Activated T-cell treated with anti-CD3 and anti-CD28 coated beads, Interleukin-2, amount 50 U/mL, for 4 hours (primary cell): Measurements from ENCODE around the gene PDCD1LG2. TPM values are rescaled to one million over a fixed set of nuclear protein-coding genes. Genes with fewer than 3 reads are reported as not detected.

ENCODE experiments used
- ATAC-seq, 2 donors: fragments of 200-7000 bp; cut with Tn5 transposase; one replicate each; pipeline ENCODE4 v1.10.0; 2021
- DNase-seq: peaks from one replicate; pipeline ENCODE4 v3.0.0-alpha.2; 2020
- H3K27me3 Mint-ChIP-seq: one replicate; pipeline ENCODE4 v1.8.0; 2021; ENCODE audit warnings: low read depth, mixed read lengths
- H3K36me3 Mint-ChIP-seq: one replicate; pipeline ENCODE4 v1.8.0; 2022; ENCODE audit warnings: mixed read lengths; ENCODE audit not compliant: insufficient read depth
- H3K4me1 Mint-ChIP-seq: one replicate; pipeline ENCODE4 v1.8.0; 2021; ENCODE audit warnings: low read depth, mixed read lengths
- H3K4me3 Mint-ChIP-seq: one replicate; pipeline ENCODE4 v1.8.0; 2021; ENCODE audit warnings: mild to moderate bottlenecking, moderate library complexity, mixed read lengths
- H3K9me3 Mint-ChIP-seq: one replicate; pipeline ENCODE4 v1.8.0; 2021; ENCODE audit warnings: mixed read lengths
- total RNA-seq, 3 donors: library from RNA; stranded (reverse); gene quantifications; one replicate each; pipeline ENCODE4 v1.2.1, GENCODE V29; 2021

Gene PDCD1LG2
- total RNA-seq, 3 donors from 2014 or later, result 0.11 to 0.60 TPM; not detected in 1

DNA sequence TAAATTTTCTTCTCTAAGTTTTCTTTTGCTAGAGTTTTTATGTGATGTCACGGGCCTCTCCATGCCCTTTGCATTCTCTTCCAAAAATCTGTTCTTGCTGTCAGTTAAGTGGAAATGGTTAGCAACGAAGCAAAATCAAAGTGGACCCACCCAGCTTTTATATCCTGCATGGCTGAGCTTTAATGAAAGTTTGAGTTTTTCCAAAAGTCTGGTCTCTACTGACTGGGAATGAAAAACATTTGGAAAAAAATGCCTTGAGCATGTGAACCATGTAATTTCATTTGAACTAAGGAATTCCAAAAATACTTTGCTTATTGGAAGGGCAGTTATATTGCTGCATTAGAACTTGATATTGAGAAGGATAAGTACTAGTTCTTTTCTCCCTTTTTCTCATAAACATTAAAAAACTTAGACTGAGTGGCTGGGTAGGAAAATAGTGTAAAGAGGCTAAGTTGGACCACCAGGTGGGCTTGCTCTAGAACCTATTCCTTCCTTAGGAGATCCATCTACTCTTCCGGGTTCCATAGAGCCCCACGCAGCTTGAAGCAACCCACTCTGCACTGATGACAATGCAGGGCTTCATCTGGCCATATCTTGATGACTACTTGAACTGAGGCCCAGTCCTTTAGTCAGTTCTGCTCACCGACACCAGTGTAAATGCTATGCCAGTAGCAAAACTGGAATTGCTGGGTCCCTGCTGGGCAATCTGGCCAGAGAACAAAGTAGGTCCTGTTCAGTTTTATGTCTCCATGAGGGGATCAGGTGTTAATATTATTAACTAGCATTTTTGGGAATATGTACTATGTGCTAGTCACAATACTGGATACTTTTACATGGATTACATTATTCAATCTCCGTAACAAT is 101.2 kb downstream of the PDCD1LG2 start:
- peaks cover 25% of the 10 kb centered on the region for H3K4me1 Mint-ChIP-seq

DNA sequence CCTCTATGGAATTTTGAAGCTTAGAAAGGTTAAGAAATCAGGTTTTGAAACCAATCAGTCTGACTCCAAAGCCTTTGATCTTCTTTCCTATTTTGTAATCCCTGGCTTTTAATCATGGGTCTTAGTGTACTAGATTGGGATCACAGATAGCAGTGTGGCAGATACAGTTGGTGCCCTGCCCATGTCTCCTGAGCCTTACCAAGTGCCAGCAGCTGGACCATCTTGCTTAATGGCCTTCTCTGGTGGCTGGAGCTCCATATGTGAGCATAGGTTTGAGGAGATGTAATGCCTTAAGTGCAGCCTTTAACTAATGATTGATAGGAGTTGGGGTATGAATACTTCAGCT is 101.8 kb downstream of the PDCD1LG2 start:
- Mint-ChIP-seq H3K27me3 (no peaks in the 10 kb centered on the region), H3K4me3 (no peak overlapping the region), H3K36me3 (no peaks in the 10 kb centered on the region), H3K4me1 (peaks cover 26% of the 10 kb centered on the region), H3K9me3 (no peaks in the 10 kb centered on the region)
- ATAC-seq (no peak), DNase-seq (no peak)

More for the DNA sequence above, 101.2 kb downstream of the PDCD1LG2 start:
- ATAC-seq (no peak), DNase-seq (no peak)
- Mint-ChIP-seq H3K27me3 (no peaks in the 10 kb centered on the region), H3K36me3 (no peaks in the 10 kb centered on the region), H3K4me3 (no peak overlapping the region), H3K9me3 (no peaks in the 10 kb centered on the region)

DNA sequence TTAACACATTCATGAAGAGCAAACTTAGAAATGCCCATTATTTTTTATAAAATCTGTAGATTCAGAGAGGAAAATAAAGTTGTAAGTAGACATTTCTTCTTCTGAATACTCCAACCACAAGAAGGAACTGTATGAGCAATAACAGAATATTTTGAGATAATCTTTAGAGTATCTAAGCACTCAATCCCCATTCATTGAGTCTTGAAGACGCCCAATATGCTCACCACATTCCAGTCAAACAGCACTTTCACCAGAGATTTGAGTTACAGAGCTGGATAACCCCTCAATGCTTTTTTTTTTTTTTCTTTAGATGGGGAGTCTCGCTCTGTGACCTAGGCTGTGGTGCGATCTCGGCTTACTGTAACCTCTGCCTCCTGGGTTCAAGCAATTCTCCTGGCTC is 103.9 kb downstream of the PDCD1LG2 start:
- no peaks in the 10 kb centered on the region for H3K36me3 Mint-ChIP-seq
- no peak overlapping the region for H3K4me3 Mint-ChIP-seq
- H3K9me3 Mint-ChIP-seq, result no peaks in the 10 kb centered on the region
- no peaks in the 10 kb centered on the region for H3K27me3 Mint-ChIP-seq
- peaks cover 26% of the 10 kb centered on the region for H3K4me1 Mint-ChIP-seq
- DNase-seq (no peak), ATAC-seq (peak in 1 of 2 donors; percentile 46)

DNA sequence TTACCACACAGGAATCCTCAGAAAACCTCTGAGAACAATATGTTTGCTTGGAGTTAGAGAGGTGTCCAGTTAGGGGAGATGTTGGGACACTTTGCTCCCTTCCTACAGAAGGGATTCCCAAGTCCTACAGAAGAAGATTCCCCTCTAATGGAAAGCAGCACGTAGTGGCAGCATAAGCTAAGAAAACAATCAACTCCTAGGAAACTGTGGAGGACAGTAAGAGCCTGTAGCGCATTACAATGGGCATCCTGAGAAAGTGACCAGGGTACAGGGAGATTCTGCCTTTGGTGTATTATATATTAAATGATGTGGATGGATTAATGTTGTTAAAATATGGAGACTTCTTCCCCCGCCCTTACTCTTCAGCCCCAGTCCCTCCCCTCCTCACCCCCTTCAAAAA is 104.7 kb downstream of the PDCD1LG2 start:
- Mint-ChIP-seq H3K9me3 (no peaks in the 10 kb centered on the region), H3K4me1 (peaks cover 27% of the 10 kb centered on the region), H3K4me3 (no peak overlapping the region), H3K36me3 (no peaks in the 10 kb centered on the region), H3K27me3 (no peaks in the 10 kb centered on the region)
- DNase-seq (no peak), ATAC-seq (no peak)

DNA sequence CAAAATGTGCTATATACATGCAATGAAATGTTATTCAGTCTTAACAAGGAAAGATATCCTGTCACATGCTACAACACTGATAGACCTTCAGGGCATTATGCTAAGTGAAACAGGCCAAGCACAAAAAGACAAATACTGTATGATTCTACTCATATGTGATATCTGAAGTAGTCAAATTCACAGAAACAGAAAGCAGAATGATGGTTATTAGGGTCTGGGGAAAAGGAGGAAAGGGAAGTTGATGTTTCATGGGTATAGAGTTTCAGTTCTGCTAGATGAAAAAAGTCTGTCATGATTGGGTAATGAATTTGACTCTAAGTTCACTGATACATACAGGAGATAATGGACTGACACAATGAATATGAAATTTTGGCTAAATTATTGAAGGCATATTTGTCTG is 107.4 kb downstream of the PDCD1LG2 start:
- no peaks in the 10 kb centered on the region for H3K36me3 Mint-ChIP-seq

DNA sequence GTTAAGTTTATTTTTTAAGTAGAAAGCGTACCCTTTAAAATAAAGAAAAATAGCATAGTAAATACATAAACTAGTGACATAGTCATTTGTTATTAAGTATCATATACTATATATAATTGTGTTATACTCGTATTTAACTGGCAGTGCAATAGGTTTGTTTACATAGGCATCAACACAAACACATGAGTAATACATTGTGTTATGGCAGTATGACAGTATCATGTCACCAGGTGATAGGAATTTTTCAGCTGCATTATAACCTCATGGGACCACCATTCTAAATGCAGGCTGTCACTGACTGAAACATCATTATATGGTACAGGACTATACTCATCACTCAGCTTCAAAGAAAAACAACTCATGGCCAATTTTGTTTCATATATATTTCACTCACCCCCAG is 110.2 kb downstream of the PDCD1LG2 start:
- ATAC-seq (no peak), DNase-seq (no peak)
- no peaks in the 10 kb centered on the region for H3K36me3 Mint-ChIP-seq
- peaks cover 49% of the 10 kb centered on the region for H3K4me1 Mint-ChIP-seq
- no peaks in the 10 kb centered on the region for H3K27me3 Mint-ChIP-seq
- H3K4me3 Mint-ChIP-seq, result no peak overlapping the region
- no peaks in the 10 kb centered on the region for H3K9me3 Mint-ChIP-seq

More for the DNA sequence above, 107.4 kb downstream of the PDCD1LG2 start:
- Mint-ChIP-seq H3K9me3 (no peaks in the 10 kb centered on the region), H3K4me1 (peaks cover 35% of the 10 kb centered on the region), H3K27me3 (no peaks in the 10 kb centered on the region), H3K4me3 (no peak overlapping the region)
- DNase-seq (no peak), ATAC-seq (peak; percentile 77 to 80)

Other genes starting within 250 kb of the PDCD1LG2 start
- 1 to 10 TPM in 1 of 3 donors, under 1 TPM in 2; 0.60 to 1.6 (median 0.76) TPM for gene RLN2, start 205.8 kb upstream of the PDCD1LG2 start, total RNA-seq
- gene RLN1, start 170.7 kb upstream of the PDCD1LG2 start, total RNA-seq, result under 1 TPM in 2 of 3 donors, not detected in 1; 0.50 to 0.54 TPM
- gene PLGRKT, start 72.6 kb upstream of the PDCD1LG2 start, total RNA-seq, result 10 to 100 TPM; 23.7 to 45.3 (median 30.9) TPM
- 10 to 100 TPM; 33.7 to 58.4 (median 42.1) TPM for gene CD274, start 60.0 kb upstream of the PDCD1LG2 start, total RNA-seq
- gene RIC1, start 118.6 kb downstream of the PDCD1LG2 start, total RNA-seq, result 10 to 100 TPM; 10.5 to 11.2 (median 10.8) TPM